Neutrophil (primary cell): Measurements from ENCODE around the gene UBAP1.

Experiments
- H3K27ac ChIP-seq: fragments of 200-600 bp; sonication (generic); 2 replicates; pipeline ENCODE4 v1.5.1; 2016; ENCODE audit warnings: mild to moderate bottlenecking, moderate library complexity
- H3K27me3 ChIP-seq: fragments of 200-600 bp; sonication (generic); 2 replicates; pipeline ENCODE4 v1.6.0; 2016; ENCODE audit warnings: mild to moderate bottlenecking
- H3K36me3 ChIP-seq: fragments of 200-600 bp; sonication (generic); 2 replicates; pipeline ENCODE4 v1.5.1; 2017
- H3K4me1 ChIP-seq, 2 experiments: fragments of 200-600 bp in 1 of 2; sonication (generic) in 1 of 2; 1 replicate in 1 of 2; 2 replicates in 1 of 2; pipeline versions ENCODE4 v1.5.1 to v1.6.1; 2013 to 2016; ENCODE audit warnings: low read depth in 1 of 2, low read length in 1 of 2, mild to moderate bottlenecking in 1 of 2, moderate library complexity in 1 of 2; ENCODE audit not compliant: control insufficient read depth in 1 of 2, insufficient read depth in 1 of 2
- H3K4me3 ChIP-seq, 2 experiments: fragments of 200-600 bp in 1 of 2; sonication (generic) in 1 of 2; 1 replicate in 1 of 2; 2 replicates in 1 of 2; pipeline ENCODE4 v1.5.1; 2013 to 2016; ENCODE audit warnings: low read depth in 1 of 2, low read length in 1 of 2, mild to moderate bottlenecking in 1 of 2, moderate library complexity in 1 of 2
- H3K9me3 ChIP-seq: fragments of 200-600 bp; sonication (generic); 2 replicates; pipeline ENCODE4 v1.5.1; 2016
- CTCF ChIP-seq: fragments of 200-600 bp; sonication (generic); IDR thresholded peaks from 2 replicates; pipeline ENCODE4 v1.5.1; 2016; ENCODE audit warnings: antibody characterized with exemption

The UBAP1 gene

DNA sequence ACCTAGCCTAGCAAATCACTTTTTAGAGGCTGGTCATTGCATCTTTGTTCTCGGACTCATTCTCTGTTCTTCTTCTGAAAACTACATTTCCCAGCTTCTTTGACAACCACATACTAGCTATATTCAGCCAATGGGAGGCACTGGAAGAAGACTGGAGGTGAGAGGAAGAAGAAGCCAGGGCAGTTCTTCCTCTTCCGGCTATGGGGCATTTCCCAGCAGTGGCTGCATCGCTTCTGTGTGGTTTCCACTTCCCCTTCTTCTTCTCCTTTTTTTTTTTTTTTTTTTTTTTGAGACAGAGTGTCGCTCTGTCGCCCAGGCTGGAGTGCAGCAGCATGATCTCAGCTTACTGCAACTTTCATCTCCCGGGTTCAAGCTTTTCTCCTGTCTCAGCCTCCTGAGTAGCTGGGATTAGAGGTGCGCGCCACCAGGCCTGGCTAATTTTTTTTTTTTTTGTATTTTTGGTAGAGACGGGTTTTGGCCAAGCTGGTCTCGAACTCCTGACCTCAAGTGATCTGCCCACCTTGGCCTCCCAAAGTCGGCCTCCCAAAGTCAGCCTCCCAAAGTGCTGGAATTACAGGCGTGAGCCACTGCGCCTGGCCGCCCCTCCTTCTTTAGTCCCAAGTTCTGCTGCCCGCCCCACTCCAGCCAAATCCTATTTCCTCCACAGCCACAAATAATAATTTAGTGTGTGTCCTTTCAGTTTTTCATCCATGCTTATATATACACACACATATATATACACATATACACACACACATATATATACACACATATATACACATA is 6.9 kb upstream of the UBAP1 start:
- no peaks in the 10 kb centered on the region for H3K36me3 ChIP-seq
- peak overlapping the region; percentile 29 to 38 for H3K4me3 ChIP-seq
- peak; percentile 13 for TF ChIP-seq CTCF
- H3K27ac ChIP-seq = peak overlapping the region; percentile 87
- no peaks in the 10 kb centered on the region for H3K9me3 ChIP-seq
- no peaks in the 10 kb centered on the region for H3K27me3 ChIP-seq
- H3K4me1 ChIP-seq = peaks cover 57 to 75% of the 10 kb centered on the region in 2 experiments

DNA sequence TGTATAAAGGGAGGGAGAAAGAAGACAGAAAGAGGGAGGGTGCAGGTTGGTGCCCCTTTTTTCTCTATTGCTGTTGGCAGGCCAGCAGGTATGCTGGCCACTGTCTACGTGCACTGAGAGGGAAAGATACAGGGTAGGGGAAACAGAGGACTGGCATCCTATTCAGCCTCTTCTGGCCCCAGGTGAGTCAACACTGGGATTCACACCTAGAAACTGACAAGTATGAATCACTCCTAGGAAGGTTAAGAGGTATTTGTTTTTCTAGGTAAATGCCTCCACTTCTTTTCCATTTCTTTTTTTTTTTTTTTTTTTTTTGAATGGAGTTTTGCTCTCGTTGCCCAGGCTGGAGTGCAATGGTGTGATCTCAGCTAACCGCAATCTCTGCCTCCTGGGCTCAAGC is 2.8 kb upstream of the UBAP1 start:
- Histone ChIP-seq H3K9me3 (no peaks in the 10 kb centered on the region), H3K36me3 (no peaks in the 10 kb centered on the region), H3K27me3 (no peaks in the 10 kb centered on the region), H3K4me1 (peaks cover 55 to 74% of the 10 kb centered on the region in 2 experiments), H3K4me3 (no peak overlapping the region), H3K27ac (no peak overlapping the region)
- no peak for TF ChIP-seq CTCF

GRCh38 chr9:34177593-34178435 is 1.0 kb upstream of the UBAP1 start:
- H3K9me3 ChIP-seq = no peaks in the 10 kb centered on the region
- H3K4me3 ChIP-seq = peak overlapping the region; percentile 83 to 100
- peaks cover 42 to 63% of the 10 kb centered on the region in 2 experiments for H3K4me1 ChIP-seq
- no peaks in the 10 kb centered on the region for H3K27me3 ChIP-seq
- no peak for TF ChIP-seq CTCF
- peak overlapping the region; percentile 87 for H3K27ac ChIP-seq
- H3K36me3 ChIP-seq = peaks cover 4% of the 10 kb centered on the region

DNA sequence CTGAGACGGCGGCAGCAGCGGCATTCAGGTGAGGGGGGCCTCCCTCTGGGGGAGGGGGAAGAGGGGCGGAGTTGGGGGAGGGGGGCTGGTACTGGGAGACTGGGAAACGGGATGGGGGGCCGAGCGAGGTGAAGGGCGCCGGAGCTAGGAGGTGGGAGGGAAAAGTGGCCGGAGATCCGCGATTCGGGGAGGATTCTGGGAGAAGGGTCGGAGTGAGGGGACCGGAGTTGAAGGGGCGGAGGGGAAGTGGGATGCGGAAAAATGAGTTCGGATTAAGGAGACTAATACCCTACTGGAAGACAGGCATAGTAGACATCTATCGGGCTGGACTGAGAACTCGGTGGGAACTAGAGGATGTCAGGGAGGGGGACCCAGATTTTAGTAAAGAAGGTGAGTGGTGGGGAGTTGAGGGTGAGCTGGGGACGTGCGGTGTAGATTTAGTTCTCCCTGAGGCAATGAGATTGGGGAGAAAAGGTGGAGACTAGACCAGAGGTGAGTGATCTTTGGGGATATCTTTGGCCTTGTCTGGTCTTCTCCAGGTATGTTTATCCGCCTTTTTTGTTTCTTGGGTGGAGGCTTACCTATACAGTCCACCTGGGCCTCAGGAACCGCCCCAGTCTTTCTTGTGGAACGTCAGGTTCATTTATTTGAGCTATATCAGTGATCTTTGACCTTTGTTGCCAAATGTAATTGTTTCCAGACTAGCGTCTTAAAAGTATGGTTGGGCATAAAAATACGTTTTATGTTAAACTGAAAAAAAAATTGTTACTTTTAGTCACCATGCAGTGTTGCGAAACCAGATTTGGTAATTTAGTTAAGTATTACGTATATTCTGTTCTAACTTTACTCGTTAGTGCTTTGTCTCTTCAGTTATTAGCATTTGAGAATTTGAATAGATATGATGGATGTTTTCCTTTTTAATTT is 632 bp downstream of the UBAP1 start:
- peak overlapping the region; percentile 87 for H3K27ac ChIP-seq
- peak overlapping the region; percentile 83 to 100 for H3K4me3 ChIP-seq
- peaks cover 41 to 53% of the 10 kb centered on the region in 2 experiments for H3K4me1 ChIP-seq
- no peaks in the 10 kb centered on the region for H3K27me3 ChIP-seq
- H3K9me3 ChIP-seq = no peaks in the 10 kb centered on the region
- peaks cover 17% of the 10 kb centered on the region for H3K36me3 ChIP-seq
- TF ChIP-seq CTCF = no peak
